ENCODE results near the gene CTBP1. TPM values are rescaled to one million over a fixed set of nuclear protein-coding genes. Genes with fewer than 3 reads are reported as not detected.

Gene CTBP1
- polyA plus RNA-seq, 1 donor (not counting 4 experiments of a cell fraction or from before 2014, with no cell fraction given), result 46.9 TPM

DNA sequence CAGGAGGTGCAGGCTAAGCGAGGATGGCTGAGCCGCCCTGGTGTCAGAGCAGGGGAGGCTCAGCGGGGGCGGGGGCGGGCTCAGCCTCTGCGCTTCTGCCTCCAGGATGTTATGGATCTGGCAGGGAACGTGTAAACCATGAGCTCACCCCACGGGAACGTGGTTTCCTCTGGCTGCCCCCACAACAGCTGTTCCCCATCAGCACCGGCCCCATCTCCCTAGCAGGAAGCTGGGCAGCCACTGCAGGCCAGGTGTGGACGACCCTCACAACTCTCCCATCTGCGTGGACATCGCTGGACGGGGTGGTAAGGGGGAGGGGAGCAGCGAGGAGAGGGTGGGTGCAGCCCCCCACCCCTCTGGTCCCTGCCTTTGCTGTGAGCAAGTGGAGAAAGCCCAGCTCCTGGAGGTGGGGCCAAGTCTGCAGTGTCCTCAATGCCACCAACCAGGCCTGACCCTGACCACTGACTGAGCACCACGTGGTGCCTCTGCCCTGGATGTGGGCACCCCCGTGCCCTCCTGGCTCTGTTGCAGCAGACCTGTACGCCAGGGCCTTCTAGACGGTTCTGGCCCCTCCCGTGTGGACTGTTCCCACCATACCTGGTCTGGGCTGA lies 48.4 kb downstream of the CTBP1 start:
- Histone ChIP-seq H3K79me2 (ENCODE audit: control insufficient read depth, insufficient read depth, low read length) (no peaks in the 10 kb centered on the region), H3K4me2 (ENCODE audit: control insufficient read depth, extremely low read depth, insufficient read depth, low read depth, low read length) (no peak overlapping the region), H3K27ac (ENCODE audit: control insufficient read depth, insufficient read depth, low read length) (no peak overlapping the region), H3K9me1 (ENCODE audit: control insufficient read depth, extremely low read depth, insufficient read depth, low read length) (no peaks in the 10 kb centered on the region), H3K27me3 (ENCODE audit: control insufficient read depth, extremely low read depth, insufficient read depth, low read length) (peaks cover 7% of the 10 kb centered on the region), H4K20me1 (ENCODE audit: control insufficient read depth, extremely low read depth, insufficient read depth, low read length) (no peaks in the 10 kb centered on the region), H3K4me1 (ENCODE audit: control insufficient read depth, extremely low read depth, insufficient read depth, low read length) (no peaks in the 10 kb centered on the region), H3K9me3 (ENCODE audit: control insufficient read depth, low read depth, low read length) (no peaks in the 10 kb centered on the region), H2AFZ (ENCODE audit: control insufficient read depth, low read length) (no peak overlapping the region), H3K9ac (ENCODE audit: control insufficient read depth, extremely low read depth, insufficient read depth, low read length) (no peak overlapping the region), H3K36me3 (ENCODE audit: control insufficient read depth in 2 of 2, extremely low read depth in 1 of 2, insufficient read depth in 2 of 2, low read length in 2 of 2) (no peaks in the 10 kb centered on the region), H3K4me3 (ENCODE audit: control insufficient read depth in 2 of 3, extremely low read depth in 1 of 3, insufficient read depth in 2 of 3, low read depth in 1 of 3, low read length in 3 of 3) (no peak overlapping the region)
- dilution Hi-C loops (cut with MboI; ENCODE audit: extremely low pct_ligation_motif_present, low sequenced_read_pairs), result no loop called here
- no peak for TF ChIP-seq CTCF (optimal IDR thresholded peaks at IDR 0.05 in 1 of 3, IDR thresholded peaks at IDR 0.05 in 1 of 3, conservative IDR thresholded peaks at IDR 0.05 in 1 of 3; ENCODE audit: extremely low read depth in 1 of 3, insufficient read depth in 2 of 3, low read length in 3 of 3)
- no peak for TF ChIP-seq EZH2 (IDR thresholded peaks at IDR 0.05; ENCODE audit: low read length)
- DNase-seq (ENCODE audit: low read depth, low spot score) (no peak), FAIRE-seq (no peak)

GRCh38 chr4:1199556-1200331 lies 49.2 kb downstream of the CTBP1 start:
- dilution Hi-C loops (cut with MboI; ENCODE audit: extremely low pct_ligation_motif_present, low sequenced_read_pairs), result no loop called here
- no peak overlapping the region for H3K4me2 ChIP-seq (ENCODE audit: control insufficient read depth, extremely low read depth, insufficient read depth, low read depth, low read length)
- DNase-seq (ENCODE audit: low read depth, low spot score) (no peak), FAIRE-seq (no peak)
- H3K79me2 ChIP-seq (ENCODE audit: control insufficient read depth, insufficient read depth, low read length), result no peaks in the 10 kb centered on the region
- H3K36me3 ChIP-seq (ENCODE audit: control insufficient read depth in 2 of 2, extremely low read depth in 1 of 2, insufficient read depth in 2 of 2, low read length in 2 of 2), result no peaks in the 10 kb centered on the region
- H3K9me1 ChIP-seq (ENCODE audit: control insufficient read depth, extremely low read depth, insufficient read depth, low read length), result no peaks in the 10 kb centered on the region
- no peak overlapping the region for H3K27ac ChIP-seq (ENCODE audit: control insufficient read depth, insufficient read depth, low read length)
- H2AFZ ChIP-seq (ENCODE audit: control insufficient read depth, low read length), result no peak overlapping the region
- H3K4me3 ChIP-seq (ENCODE audit: control insufficient read depth in 2 of 3, extremely low read depth in 1 of 3, insufficient read depth in 2 of 3, low read depth in 1 of 3, low read length in 3 of 3), result no peak overlapping the region
- H4K20me1 ChIP-seq (ENCODE audit: control insufficient read depth, extremely low read depth, insufficient read depth, low read length), result no peaks in the 10 kb centered on the region
- no peak for TF ChIP-seq CTCF (optimal IDR thresholded peaks at IDR 0.05 in 1 of 3, IDR thresholded peaks at IDR 0.05 in 1 of 3, conservative IDR thresholded peaks at IDR 0.05 in 1 of 3; ENCODE audit: extremely low read depth in 1 of 3, insufficient read depth in 2 of 3, low read length in 3 of 3)
- no peak for TF ChIP-seq EZH2 (IDR thresholded peaks at IDR 0.05; ENCODE audit: low read length)
- H3K9me3 ChIP-seq (ENCODE audit: control insufficient read depth, low read depth, low read length), result no peaks in the 10 kb centered on the region
- H3K27me3 ChIP-seq (ENCODE audit: control insufficient read depth, extremely low read depth, insufficient read depth, low read length), result peaks cover 7% of the 10 kb centered on the region
- no peak overlapping the region for H3K9ac ChIP-seq (ENCODE audit: control insufficient read depth, extremely low read depth, insufficient read depth, low read length)
- no peaks in the 10 kb centered on the region for H3K4me1 ChIP-seq (ENCODE audit: control insufficient read depth, extremely low read depth, insufficient read depth, low read length)

All from keratinocyte (primary cell).